Measurements from ENCODE around the gene CRYBB3. TPM values are rescaled to one million over a fixed set of nuclear protein-coding genes. Genes with fewer than 3 reads are reported as not detected.
A peak's percentile ranks its signal among the peaks of the same experiment; 100 is the strongest.
"Not testable (repeated sequence)": the region's sequence is repeated elsewhere in the genome, so short reads cannot be mapped to it uniquely, and the experiment has no call there.

The CRYBB3 gene
- polyA plus RNA-seq, 3 donors: not detected

GRCh38 chr22:25202290-25202921 is 2.7 kb downstream of the CRYBB3 start:
- no peaks in the 10 kb centered on the region for H3K9me3 ChIP-seq (replicated peaks in 1 of 2; ENCODE audit: control insufficient read depth in 1 of 2, insufficient read depth in 1 of 2, low read length in 2 of 2)
- no peaks in the 10 kb centered on the region for H3K27me3 ChIP-seq (ENCODE audit: control insufficient read depth in 2 of 2, insufficient read depth in 2 of 2, low read length in 2 of 2)
- H3K27me3 Mint-ChIP-seq (ENCODE audit: low read depth in 3 of 3): peaks cover 0 to 7% (median 2%) of the 10 kb centered on the region in 3 donors
- H3K27ac Mint-ChIP-seq: no peak overlapping the region
- TF ChIP-seq CTCF (IDR thresholded peaks at IDR 0.05): peak; percentile 92
- H3K9ac ChIP-seq (ENCODE audit: insufficient read depth, low read length, poor library complexity, severe bottlenecking): no peak overlapping the region
- no peaks in the 10 kb centered on the region for H3K4me1 ChIP-seq (ENCODE audit: control insufficient read depth in 1 of 2, insufficient read depth in 2 of 2, low read length in 2 of 2)
- 63% methylated on average over 12 of the region's 15 CpGs for WGBS (ENCODE audit: insufficient coverage)
- no peaks in the 10 kb centered on the region for H3K79me2 ChIP-seq (ENCODE audit: insufficient read depth, low read length)
- H3K4me3 ChIP-seq (replicated peaks in 1 of 3; ENCODE audit: low read depth in 2 of 3, low read length in 3 of 3): no peak overlapping the region
- no peaks in the 10 kb centered on the region for H3K36me3 ChIP-seq (replicated peaks in 1 of 2; ENCODE audit: control insufficient read depth in 1 of 2, insufficient read depth in 2 of 2, low read length in 2 of 2)
- H3K4me3 Mint-ChIP-seq: no peak overlapping the region
- peaks cover 0 to 2% (median 0%) of the 10 kb centered on the region in 7 donors for H3K9me3 Mint-ChIP-seq
- H4K20me1 ChIP-seq (ENCODE audit: insufficient read depth, low read length): no peaks in the 10 kb centered on the region
- H3K27ac ChIP-seq (ENCODE audit: low read depth in 1 of 2, low read length in 2 of 2): no peak overlapping the region
- intact Hi-C loops (cut with micrococcal nuclease): no loop called here
- peak; percentile 4 to 29 (median 29) for DNase-seq
- no peaks in the 10 kb centered on the region for H3K36me3 Mint-ChIP-seq
- no peak overlapping the region for H2AFZ ChIP-seq (ENCODE audit: insufficient read depth, low read depth, low read length, poor library complexity, severe bottlenecking)
- H3K4me2 ChIP-seq (replicated peaks; ENCODE audit: extremely low read depth, low read length, poor library complexity, severe bottlenecking): no peak overlapping the region
- H3K4me1 Mint-ChIP-seq: no peaks in the 10 kb centered on the region

- Mint-ChIP-seq H3K4me3 (no peak overlapping the region), H3K9me3 (peaks cover 0 to 2% (median 0%) of the 10 kb centered on the region in 7 donors), H3K4me1 (no peaks in the 10 kb centered on the region), H3K27ac (no peak overlapping the region), H3K27me3 (ENCODE audit: low read depth in 3 of 3) (peaks cover 0 to 7% (median 3%) of the 10 kb centered on the region in 3 donors), H3K36me3 (no peaks in the 10 kb centered on the region)
- no peaks in the 10 kb centered on the region for H3K4me1 ChIP-seq (ENCODE audit: control insufficient read depth in 1 of 2, insufficient read depth in 2 of 2, low read length in 2 of 2)
- 67% methylated on average over 1 of the region's 4 CpGs for WGBS (ENCODE audit: insufficient coverage)
- TF ChIP-seq CTCF (IDR thresholded peaks at IDR 0.05): no peak
- no peaks in the 10 kb centered on the region for H3K79me2 ChIP-seq (ENCODE audit: insufficient read depth, low read length)
- H3K36me3 ChIP-seq (replicated peaks in 1 of 2; ENCODE audit: control insufficient read depth in 1 of 2, insufficient read depth in 2 of 2, low read length in 2 of 2): no peaks in the 10 kb centered on the region
- no peak overlapping the region for H3K9ac ChIP-seq (ENCODE audit: insufficient read depth, low read length, poor library complexity, severe bottlenecking)
- no peak overlapping the region for H2AFZ ChIP-seq (ENCODE audit: insufficient read depth, low read depth, low read length, poor library complexity, severe bottlenecking)
- intact Hi-C loops (cut with micrococcal nuclease): no loop called here
- no peak overlapping the region for H3K4me3 ChIP-seq (replicated peaks in 1 of 3; ENCODE audit: low read depth in 2 of 3, low read length in 3 of 3)
- no peak overlapping the region for H3K27ac ChIP-seq (ENCODE audit: low read depth in 1 of 2, low read length in 2 of 2)
- H3K9me3 ChIP-seq (replicated peaks in 1 of 2; ENCODE audit: control insufficient read depth in 1 of 2, insufficient read depth in 1 of 2, low read length in 2 of 2): no peaks in the 10 kb centered on the region
- H3K4me2 ChIP-seq (replicated peaks; ENCODE audit: extremely low read depth, low read length, poor library complexity, severe bottlenecking): no peak overlapping the region
- H4K20me1 ChIP-seq (ENCODE audit: insufficient read depth, low read length): no peaks in the 10 kb centered on the region
- no peaks in the 10 kb centered on the region for H3K27me3 ChIP-seq (ENCODE audit: control insufficient read depth in 2 of 2, insufficient read depth in 2 of 2, low read length in 2 of 2)
- DNase-seq: no peak
Observed at GRCh38 chr22:25203082-25203481, 3.4 kb downstream of the CRYBB3 start.

GRCh38 chr22:25204547-25204946 is 4.9 kb downstream of the CRYBB3 start:
- DNase-seq; intact Hi-C loops (cut with micrococcal nuclease); H2AFZ ChIP-seq (ENCODE audit: insufficient read depth, low read depth, low read length, poor library complexity, severe bottlenecking); H3K9ac ChIP-seq (ENCODE audit: insufficient read depth, low read length, poor library complexity, severe bottlenecking); H3K9me3 ChIP-seq (replicated peaks in 1 of 2; ENCODE audit: control insufficient read depth in 1 of 2, insufficient read depth in 1 of 2, low read length in 2 of 2); H4K20me1 ChIP-seq (ENCODE audit: insufficient read depth, low read length); H3K27ac Mint-ChIP-seq; H3K4me3 ChIP-seq (replicated peaks in 1 of 3; ENCODE audit: low read depth in 2 of 3, low read length in 3 of 3); H3K79me2 ChIP-seq (ENCODE audit: insufficient read depth, low read length); H3K4me1 Mint-ChIP-seq; H3K9me3 Mint-ChIP-seq; H3K4me1 ChIP-seq (ENCODE audit: control insufficient read depth in 1 of 2, insufficient read depth in 2 of 2, low read length in 2 of 2); H3K36me3 ChIP-seq (replicated peaks in 1 of 2; ENCODE audit: control insufficient read depth in 1 of 2, insufficient read depth in 2 of 2, low read length in 2 of 2); H3K4me3 Mint-ChIP-seq; H3K36me3 Mint-ChIP-seq; H3K27ac ChIP-seq (ENCODE audit: low read depth in 1 of 2, low read length in 2 of 2); H3K27me3 ChIP-seq (ENCODE audit: control insufficient read depth in 2 of 2, insufficient read depth in 2 of 2, low read length in 2 of 2); H3K4me2 ChIP-seq (replicated peaks; ENCODE audit: extremely low read depth, low read length, poor library complexity, severe bottlenecking); H3K27me3 Mint-ChIP-seq (ENCODE audit: low read depth in 3 of 3): not testable (repeated sequence)
- no CpG with 5 or more reads among the region's 7 CpGs for WGBS (ENCODE audit: insufficient coverage)
